ENCODE measurements around the gene RASIP1. TPM values are rescaled to one million over a fixed set of nuclear protein-coding genes. Genes with fewer than 3 reads are reported as not detected.

Gene RASIP1
- total RNA-seq, 3 donors from 2014 or later: 1.7 to 8.6 (median 3.2) TPM

DNA sequence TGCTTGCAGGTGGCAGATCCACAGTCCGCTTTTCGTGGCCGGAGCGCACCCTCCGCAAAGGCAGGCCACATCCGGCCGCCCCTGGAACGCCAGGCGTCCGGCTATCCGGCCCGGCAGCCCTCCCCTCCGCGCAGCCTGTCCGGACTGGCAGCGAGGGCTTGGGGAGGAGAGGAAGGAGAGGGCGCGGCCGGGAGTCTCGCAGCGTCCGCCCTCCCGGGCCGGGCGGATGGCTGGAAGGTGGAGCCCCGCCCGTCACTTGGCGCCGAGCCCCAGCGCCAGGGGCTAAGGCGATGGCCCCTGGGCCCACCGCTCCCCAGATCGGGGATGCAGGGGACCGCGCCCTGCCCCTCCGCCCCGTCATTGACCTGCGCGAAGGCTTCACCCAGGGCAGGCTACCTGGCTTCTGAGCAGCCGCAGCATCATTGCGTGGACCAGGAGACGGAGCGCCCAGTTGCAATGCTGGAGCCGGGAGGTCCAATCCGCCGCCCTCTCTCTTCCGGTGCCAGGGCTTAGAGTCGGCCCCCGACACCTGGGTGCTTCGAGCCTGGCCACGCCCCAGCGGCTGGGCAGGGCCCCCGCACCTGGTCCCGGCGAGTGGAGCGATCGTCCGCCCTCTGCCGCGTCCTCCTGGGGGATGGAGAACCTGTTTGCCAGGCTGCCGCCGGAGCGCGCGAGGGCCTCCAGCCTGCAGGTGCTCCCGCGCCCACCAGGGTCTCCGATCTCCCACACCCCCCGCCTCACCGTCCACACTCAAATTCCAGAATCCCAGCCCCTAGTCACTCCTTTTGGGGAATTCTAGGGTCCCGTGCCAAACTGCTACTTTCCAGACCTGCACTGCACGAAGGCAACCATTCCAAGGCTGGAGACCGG is 12.3 kb upstream of the RASIP1 start, which contains the start of gene FUT1:
Gene FUT1 (minus strand): TSS at position 146 of the 870 bp plus-strand sequence. CDS start 1,360 bp downstream, outside the sequence.
- Histone ChIP-seq H3K4me1 (ENCODE audit: low read depth) (peaks cover 10% of the 10 kb centered on the region), H3K4me3 (no peak within 1 kb of the TSS), H3K9me3 (no peaks in the 10 kb centered on the region), H3K36me3 (ENCODE audit: low read depth) (no peaks in the 10 kb centered on the region)
- TF ChIP-seq, protein P1, sequence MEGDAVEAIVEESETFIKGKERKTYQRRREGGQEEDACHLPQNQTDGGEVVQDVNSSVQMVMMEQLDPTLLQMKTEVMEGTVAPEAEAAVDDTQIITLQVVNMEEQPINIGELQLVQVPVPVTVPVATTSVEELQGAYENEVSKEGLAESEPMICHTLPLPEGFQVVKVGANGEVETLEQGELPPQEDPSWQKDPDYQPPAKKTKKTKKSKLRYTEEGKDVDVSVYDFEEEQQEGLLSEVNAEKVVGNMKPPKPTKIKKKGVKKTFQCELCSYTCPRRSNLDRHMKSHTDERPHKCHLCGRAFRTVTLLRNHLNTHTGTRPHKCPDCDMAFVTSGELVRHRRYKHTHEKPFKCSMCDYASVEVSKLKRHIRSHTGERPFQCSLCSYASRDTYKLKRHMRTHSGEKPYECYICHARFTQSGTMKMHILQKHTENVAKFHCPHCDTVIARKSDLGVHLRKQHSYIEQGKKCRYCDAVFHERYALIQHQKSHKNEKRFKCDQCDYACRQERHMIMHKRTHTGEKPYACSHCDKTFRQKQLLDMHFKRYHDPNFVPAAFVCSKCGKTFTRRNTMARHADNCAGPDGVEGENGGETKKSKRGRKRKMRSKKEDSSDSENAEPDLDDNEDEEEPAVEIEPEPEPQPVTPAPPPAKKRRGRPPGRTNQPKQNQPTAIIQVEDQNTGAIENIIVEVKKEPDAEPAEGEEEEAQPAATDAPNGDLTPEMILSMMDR (IDR thresholded peaks at IDR 0.05): no peak
- intact Hi-C loops (cut with DNase I, micrococcal nuclease): no loop called here
- peak; percentile 91 for ATAC-seq
- peak; percentile 72 to 82 (median 77) for DNase-seq

DNA sequence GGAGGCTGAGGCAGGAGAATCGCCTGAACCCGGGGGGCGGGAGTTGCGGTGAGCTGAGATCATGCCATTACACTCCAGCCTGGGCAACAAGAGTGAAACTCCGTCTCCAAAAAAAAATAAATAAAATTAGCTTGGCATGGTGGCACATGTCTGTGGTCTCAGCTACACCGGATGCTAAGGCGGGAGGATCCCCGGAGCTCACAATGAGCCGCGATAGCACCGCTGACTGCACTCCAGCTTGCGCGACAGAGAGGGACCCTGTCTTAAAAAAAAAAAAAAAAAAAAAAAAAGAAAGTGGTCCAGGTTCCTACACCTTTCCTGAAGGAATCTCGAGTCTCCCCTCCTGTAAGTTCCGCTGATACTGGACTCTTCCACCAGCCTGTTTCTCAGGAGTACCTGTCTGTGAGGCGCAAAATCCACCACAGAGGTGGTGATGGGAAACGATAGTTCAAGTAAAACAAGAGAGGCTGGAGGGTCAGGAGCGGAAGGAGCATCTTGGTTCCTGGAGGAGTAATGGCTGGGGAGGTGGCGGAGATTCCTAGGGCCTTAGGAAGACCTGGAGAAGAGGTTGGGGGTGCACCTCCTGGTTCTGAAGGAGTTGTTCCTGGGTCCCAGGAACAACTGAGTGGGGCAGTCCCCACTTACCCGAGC is 11.6 kb upstream of the RASIP1 start:
- Histone ChIP-seq H3K4me3 (no peak overlapping the region), H3K9me3 (no peaks in the 10 kb centered on the region), H3K36me3 (ENCODE audit: low read depth) (no peaks in the 10 kb centered on the region), H3K4me1 (ENCODE audit: low read depth) (peaks cover 10% of the 10 kb centered on the region)
- no peak for DNase-seq
- intact Hi-C loops (cut with DNase I, micrococcal nuclease): no loop called here
- ATAC-seq: no peak
- TF ChIP-seq, protein P1 (IDR thresholded peaks at IDR 0.05): no peak

DNA sequence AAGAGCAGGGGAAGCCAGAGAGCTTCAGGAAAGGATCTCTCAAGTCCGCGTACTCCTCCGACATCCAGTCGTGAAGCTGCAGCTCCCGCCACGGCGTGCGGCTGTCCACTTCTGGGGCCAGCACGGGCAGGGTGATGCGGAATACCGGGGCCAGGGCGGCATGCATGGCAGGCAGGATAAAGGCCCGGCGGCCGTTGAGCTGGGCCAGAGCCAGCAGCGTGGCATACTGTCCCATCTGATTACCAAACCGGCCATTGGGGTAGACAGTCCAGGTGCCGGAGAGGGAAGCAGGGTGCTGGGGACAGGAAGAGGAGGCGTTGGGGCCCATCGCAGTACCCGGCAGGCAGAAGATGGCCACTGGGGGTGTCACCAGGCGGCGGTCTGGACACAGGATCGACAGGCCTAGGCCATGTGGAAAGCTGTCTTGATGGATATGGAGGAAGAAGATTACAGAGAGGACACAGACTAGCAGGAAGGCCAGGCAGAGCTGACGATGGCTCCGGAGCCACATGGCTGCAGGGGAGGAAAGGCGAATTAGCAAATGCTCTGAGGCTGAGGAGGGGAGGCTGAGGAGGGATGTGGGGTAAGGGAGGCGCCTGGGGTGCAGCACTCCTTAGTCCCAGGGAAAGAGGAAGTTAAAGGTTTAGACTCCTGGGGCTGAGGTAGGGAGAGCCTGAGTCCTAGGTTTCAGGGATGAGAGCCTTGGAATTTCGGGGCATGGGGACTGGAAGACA is 10.5 kb upstream of the RASIP1 start:
- no peak overlapping the region for H3K4me3 ChIP-seq
- no peaks in the 10 kb centered on the region for H3K36me3 ChIP-seq (ENCODE audit: low read depth)
- ATAC-seq: no peak
- TF ChIP-seq, protein P1 (IDR thresholded peaks at IDR 0.05): no peak
- no peak for DNase-seq
- intact Hi-C loops (cut with DNase I, micrococcal nuclease): no loop called here
- H3K9me3 ChIP-seq: no peaks in the 10 kb centered on the region
- H3K4me1 ChIP-seq (ENCODE audit: low read depth): peaks cover 10% of the 10 kb centered on the region

DNA sequence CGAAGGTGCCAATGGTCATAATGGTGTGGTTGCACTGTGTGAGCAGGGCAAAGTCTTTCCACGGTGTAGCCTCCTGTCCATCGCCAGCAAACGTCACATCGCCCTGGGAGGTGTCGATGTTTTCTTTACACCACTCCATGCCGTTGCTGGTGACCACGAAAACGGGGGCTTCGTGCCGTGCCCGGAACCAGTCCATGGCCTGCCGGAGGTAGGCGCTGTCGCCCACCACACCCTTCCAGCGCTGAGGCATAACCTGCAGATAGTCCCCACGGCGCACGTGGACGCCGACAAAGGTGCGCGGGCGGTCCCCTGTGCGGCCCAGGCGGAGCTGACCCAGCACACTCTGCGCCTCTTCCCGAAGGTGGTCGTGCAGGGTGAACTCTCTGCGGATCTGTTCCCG is 9.9 kb upstream of the RASIP1 start:
- Histone ChIP-seq H3K4me3 (no peak overlapping the region), H3K36me3 (ENCODE audit: low read depth) (no peaks in the 10 kb centered on the region), H3K4me1 (ENCODE audit: low read depth) (peaks cover 10% of the 10 kb centered on the region), H3K9me3 (no peaks in the 10 kb centered on the region)
- ATAC-seq (no peak), DNase-seq (no peak)
- TF ChIP-seq, protein P1 (IDR thresholded peaks at IDR 0.05): no peak
- intact Hi-C loops (cut with DNase I, micrococcal nuclease): no loop called here

DNA sequence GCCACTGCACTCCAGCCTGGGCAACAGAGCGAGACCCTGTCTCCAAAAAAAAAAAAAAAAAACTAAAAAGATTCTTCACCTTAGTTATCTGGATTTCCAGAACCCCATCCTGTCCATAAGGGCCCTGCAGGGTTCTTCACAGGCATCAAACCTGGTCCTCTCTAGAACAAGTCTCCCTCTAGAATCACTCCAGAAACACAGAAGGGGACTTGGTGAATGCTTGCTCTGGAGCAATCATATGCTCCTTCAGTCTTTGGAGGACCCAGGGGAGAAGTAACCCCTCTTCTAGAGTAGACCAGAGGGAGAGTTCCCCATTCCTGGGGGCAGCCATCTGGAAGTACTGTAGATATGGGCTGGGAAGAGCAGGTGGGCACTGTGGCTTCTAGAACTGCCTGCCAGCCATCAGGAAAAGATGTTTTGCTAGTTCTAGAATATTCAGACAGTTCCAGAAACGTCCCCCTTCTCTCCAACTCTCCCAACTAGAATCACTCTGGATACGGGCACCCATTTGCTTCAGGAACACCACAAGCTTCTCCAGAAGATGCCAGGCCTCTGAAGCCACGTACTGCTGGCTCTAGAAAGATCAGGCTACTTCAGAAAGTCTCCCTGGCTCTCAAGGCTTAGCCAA is 9.3 kb upstream of the RASIP1 start:
- Histone ChIP-seq H3K4me1 (ENCODE audit: low read depth) (peaks cover 10% of the 10 kb centered on the region), H3K9me3 (no peaks in the 10 kb centered on the region), H3K36me3 (ENCODE audit: low read depth) (no peaks in the 10 kb centered on the region), H3K4me3 (no peak overlapping the region)
- TF ChIP-seq, protein P1 (IDR thresholded peaks at IDR 0.05): no peak
- ATAC-seq (no peak), DNase-seq (no peak)
- intact Hi-C loops (cut with DNase I, micrococcal nuclease): no loop called here

Measured in mucosa of descending colon (tissue), 3 donors.